ENCODE data around the gene FOXS1.
"Not testable (repeated sequence)": the region's sequence is repeated elsewhere in the genome, so short reads cannot be mapped to it uniquely, and the experiment has no call there.

Gene FOXS1

DNA sequence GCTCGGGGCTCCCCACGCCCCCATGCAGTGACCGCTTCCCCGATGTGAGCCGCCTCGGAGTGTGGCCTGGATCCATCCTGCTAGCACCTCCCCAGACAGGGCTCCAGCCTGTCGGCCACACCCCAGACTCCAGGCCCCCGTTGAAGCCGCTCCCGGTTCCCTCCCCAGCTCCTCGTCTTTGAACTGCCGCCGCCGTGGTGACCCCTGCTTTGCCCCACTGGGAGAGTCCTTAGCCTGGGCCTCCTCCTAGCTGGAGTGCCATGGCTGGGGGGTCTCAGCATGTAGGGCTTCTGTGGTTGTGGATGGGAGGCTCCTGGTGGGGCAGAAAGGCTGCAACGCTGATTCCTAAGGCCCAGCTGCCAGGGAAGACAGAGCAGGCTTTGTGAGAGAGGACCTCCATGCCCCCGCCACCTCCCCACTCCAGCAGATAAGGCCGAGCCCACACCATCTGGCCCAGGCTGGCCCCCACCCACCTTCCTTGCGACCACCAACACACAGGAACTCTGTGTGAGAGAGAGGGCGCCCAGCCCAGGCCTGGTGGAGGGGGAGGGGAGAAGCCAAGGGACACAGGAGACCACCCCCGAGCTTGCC lies 11.4 kb downstream of the FOXS1 start:
- DNase-seq (ENCODE audit: low read depth): no peak
- TF ChIP-seq, protein P1, sequence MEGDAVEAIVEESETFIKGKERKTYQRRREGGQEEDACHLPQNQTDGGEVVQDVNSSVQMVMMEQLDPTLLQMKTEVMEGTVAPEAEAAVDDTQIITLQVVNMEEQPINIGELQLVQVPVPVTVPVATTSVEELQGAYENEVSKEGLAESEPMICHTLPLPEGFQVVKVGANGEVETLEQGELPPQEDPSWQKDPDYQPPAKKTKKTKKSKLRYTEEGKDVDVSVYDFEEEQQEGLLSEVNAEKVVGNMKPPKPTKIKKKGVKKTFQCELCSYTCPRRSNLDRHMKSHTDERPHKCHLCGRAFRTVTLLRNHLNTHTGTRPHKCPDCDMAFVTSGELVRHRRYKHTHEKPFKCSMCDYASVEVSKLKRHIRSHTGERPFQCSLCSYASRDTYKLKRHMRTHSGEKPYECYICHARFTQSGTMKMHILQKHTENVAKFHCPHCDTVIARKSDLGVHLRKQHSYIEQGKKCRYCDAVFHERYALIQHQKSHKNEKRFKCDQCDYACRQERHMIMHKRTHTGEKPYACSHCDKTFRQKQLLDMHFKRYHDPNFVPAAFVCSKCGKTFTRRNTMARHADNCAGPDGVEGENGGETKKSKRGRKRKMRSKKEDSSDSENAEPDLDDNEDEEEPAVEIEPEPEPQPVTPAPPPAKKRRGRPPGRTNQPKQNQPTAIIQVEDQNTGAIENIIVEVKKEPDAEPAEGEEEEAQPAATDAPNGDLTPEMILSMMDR (conservative IDR thresholded peaks at IDR 0.05; ENCODE audit: low read length): no peak
- no peak overlapping the region for H3K4me3 ChIP-seq (ENCODE audit: low read length)

DNA sequence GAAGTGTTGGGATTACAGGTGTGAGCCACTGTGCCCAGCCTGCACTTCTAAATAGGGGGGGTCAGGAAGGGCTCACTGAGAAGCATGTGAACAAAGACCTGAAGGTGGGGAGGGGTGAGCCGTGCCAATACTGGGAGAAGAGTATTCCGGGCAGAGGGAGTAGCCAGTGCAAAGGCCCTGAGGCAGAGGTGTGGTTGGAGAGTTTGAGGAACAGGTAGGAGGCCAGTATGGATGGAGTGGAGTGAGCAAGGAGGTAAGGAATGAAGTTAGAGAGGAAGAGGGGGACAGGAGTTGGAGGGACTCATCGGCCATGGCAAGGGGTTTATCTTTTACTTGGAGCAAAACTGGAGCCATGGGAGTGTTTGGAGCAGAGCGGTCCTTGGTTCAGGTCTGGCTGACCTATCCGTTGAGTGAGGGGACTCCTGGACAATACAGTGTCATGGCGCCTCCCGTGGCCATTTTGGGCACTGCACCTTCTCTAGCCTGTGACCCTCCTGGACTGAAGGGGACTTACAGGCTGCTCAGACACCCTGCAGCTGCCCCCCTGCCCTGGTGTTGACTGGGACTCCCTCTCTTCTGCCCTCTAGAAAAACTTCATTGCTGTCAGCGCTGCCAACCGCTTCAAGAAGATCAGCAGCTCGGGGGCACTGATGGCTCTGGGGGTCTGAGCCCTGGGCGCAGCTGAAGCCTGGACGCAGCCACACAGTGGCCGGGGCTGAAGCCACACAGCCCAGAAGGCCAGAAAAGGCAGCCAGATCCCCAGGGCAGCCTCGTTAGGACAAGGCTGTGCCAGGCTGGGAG lies 12.1 kb downstream of the FOXS1 start:
- no peak for DNase-seq (ENCODE audit: low read depth)
- TF ChIP-seq, protein P1 (conservative IDR thresholded peaks at IDR 0.05; ENCODE audit: low read length): peak; percentile 81
- H3K4me3 ChIP-seq (ENCODE audit: low read length): no peak overlapping the region

DNA sequence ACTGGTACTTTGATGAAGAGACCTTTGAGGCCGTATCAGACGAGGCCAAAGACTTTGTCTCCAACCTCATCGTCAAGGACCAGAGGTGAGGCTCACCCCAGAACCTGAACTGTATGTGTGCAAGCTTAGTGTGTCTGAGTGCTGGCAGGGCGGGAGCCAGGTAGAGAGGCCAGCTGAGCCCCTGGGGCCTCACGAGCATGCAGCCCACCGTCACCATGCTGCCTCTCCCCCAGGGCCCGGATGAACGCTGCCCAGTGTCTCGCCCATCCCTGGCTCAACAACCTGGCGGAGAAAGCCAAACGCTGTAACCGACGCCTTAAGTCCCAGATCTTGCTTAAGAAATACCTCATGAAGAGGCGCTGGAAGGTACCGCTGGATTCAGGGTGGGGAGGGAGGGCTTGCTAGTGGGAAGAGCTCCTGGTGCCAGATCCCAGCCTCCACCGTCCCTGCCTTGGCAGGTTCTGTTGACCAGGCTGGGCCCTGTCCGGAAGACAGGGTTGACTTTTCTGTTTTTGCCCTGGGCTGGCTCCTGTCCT lies 13.6 kb downstream of the FOXS1 start:
- TF ChIP-seq, protein P1 (conservative IDR thresholded peaks at IDR 0.05; ENCODE audit: low read length): no peak
- H3K4me3 ChIP-seq (ENCODE audit: low read length): no peak overlapping the region
- no peak for DNase-seq (ENCODE audit: low read depth)

DNA sequence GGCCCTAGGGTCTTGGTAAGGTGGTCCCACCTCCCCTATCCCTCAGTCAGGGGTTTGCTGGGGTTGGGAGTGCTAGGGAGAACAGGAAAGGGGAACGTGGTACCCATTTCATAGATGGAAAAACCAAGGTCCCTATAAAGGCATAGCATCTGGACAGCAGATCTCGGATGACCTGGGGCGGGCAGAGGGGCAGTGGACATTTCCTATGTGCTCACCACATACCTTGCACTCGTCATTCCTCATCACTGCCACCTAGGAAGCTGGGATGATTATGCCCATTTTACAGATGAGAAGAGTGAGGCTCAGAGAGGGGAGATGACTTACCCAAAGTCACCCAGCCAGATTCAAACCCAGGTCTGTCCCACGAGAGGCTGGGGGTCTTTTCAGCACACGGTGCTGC lies 14.2 kb downstream of the FOXS1 start:
- H3K4me3 ChIP-seq (ENCODE audit: low read length): no peak overlapping the region
- TF ChIP-seq, protein P1 (conservative IDR thresholded peaks at IDR 0.05; ENCODE audit: low read length): no peak
- DNase-seq (ENCODE audit: low read depth): no peak

DNA sequence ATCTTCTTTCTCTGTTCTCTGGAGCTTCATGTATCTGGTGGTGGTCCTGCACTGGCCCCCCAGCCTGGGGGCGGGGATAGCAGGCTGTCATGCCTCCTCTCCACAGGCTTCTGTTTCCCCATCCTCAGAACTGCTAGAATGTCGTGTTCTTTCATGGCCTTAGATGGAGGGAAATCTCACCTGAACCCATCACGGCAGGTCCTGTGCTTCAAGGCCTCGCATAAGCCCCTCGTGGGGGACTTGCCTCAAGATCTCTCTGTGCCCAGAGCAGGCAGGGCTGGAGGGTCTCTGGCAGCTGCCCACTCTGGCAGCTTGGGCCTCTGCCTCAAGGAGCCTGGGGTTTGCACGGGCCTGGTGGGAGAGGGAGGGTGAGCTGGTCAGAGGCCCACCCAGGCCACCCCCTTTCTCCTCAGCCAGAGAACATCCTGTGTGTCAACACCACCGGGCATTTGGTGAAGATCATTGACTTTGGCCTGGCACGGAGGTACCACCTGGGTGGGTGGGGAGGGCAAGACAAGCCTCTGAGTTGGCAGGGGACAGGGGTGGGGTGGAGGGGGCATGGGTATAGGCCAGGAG lies 14.9 kb downstream of the FOXS1 start:
- no peak overlapping the region for H3K4me3 ChIP-seq (ENCODE audit: low read length)
- TF ChIP-seq, protein P1 (conservative IDR thresholded peaks at IDR 0.05; ENCODE audit: low read length): no peak
- DNase-seq (ENCODE audit: low read depth): no peak

DNA sequence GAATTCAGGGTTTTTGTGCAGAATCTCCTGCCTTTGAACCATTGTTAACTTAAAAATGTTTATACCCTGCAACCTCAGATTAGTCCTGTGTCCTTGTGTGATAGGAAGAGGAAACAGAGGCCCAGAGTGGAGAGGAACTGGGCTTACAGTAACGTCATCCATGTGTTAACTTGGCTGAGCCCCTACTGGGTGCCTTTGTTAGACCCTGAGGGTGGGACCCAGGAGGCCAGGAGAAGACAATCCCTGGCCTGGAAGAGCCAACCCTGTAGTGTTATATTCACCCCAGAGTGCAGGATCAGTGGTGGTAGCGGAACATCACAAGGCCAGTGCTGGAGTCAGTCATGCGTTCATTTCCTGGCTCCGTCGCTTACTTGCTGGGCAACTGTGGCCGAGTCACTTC lies 15.7 kb downstream of the FOXS1 start:
- no peak overlapping the region for H3K4me3 ChIP-seq (ENCODE audit: low read length)
- TF ChIP-seq, protein P1 (conservative IDR thresholded peaks at IDR 0.05; ENCODE audit: low read length): no peak
- DNase-seq (ENCODE audit: low read depth): no peak

DNA sequence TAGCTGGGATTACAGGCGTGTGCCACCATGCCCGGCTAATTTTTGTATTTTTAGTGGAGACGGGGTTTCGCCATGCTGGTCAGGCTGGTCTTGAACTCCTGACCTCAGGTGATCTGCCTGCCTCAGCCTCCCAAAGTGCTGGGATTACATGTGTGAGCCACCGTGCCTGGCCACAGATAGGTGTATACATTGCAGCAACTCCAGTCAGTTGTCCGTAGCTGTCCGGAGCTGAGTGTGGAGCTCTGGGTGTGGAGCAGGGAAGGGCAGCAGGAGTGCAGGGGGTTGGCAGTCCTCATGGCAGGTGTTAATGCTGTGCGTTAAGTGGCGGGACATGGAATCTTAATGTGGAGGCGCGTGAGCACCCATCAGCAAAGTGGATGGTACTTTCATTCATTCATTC lies 17.4 kb downstream of the FOXS1 start:
- H3K4me3 ChIP-seq (ENCODE audit: low read length); DNase-seq (ENCODE audit: low read depth): not testable (repeated sequence)
